H1 (cell line): ENCODE results near the gene RER1. TPM values are rescaled to one million over a fixed set of nuclear protein-coding genes. Genes with fewer than 3 reads are reported as not detected.

ENCODE experiments used
- CTCF ChIA-PET: fragments of 300-600 bp; sonication (Branson Sonifier 250); formaldehyde crosslinking; loops from one replicate; lab custom pipeline; 2021; ENCODE audit not compliant: partially characterized antibody; lab: Charles Lee
- POLR2A ChIA-PET: fragments of 300-600 bp; sonication (Branson Sonifier 250); formaldehyde crosslinking; loops from one replicate; lab custom pipeline; 2021; ENCODE audit warnings: inconsistent platforms; ENCODE audit not compliant: partially characterized antibody; lab: Charles Lee
- DNase-seq, 2 experiments: peaks; one replicate each; pipeline versions ENCODE4 v3.0.0 to v3.0.0-alpha.2; 2010 to 2022; ENCODE audit warnings: low spot score in 2 of 2, low read depth in 1 of 2, mixed read lengths in 1 of 2
- FAIRE-seq: peaks from 2 replicates; lab custom pipeline; 2011; peaks lifted over from hg19 to GRCh38; lab: Jason Lieb, UNC
- H2AFZ ChIP-seq: 2 replicates; pipeline ENCODE4 v1.8.1; 2012; ENCODE audit warnings: low read length, inconsistent platforms
- H2AK5ac ChIP-seq: 2 replicates; pipeline ENCODE4 v1.6.1; 2013; ENCODE audit warnings: low read depth, low read length
- H2BK120ac ChIP-seq: replicated peaks from 2 replicates; pipeline ENCODE3; 2013; ENCODE audit warnings: low read depth, low read length, inconsistent platforms
- H2BK12ac ChIP-seq: 2 replicates; pipeline ENCODE4 v1.6.1; 2013; ENCODE audit warnings: low read depth, low read length
- H2BK15ac ChIP-seq: 2 replicates; pipeline ENCODE4 v1.6.1; 2013; ENCODE audit warnings: low read length
- H2BK20ac ChIP-seq: 2 replicates; pipeline ENCODE4 v1.6.1; 2013; ENCODE audit warnings: low read length
- H2BK5ac ChIP-seq: 2 replicates; pipeline ENCODE4 v1.6.1; 2013; ENCODE audit warnings: low read depth, low read length
- H3K14ac ChIP-seq: 2 replicates; pipeline ENCODE4 v1.6.1; 2013; ENCODE audit warnings: inconsistent platforms; ENCODE audit not compliant: insufficient read length
- H3K18ac ChIP-seq: 2 replicates; pipeline ENCODE4 v1.6.1; 2013; ENCODE audit warnings: low read length; ENCODE audit errors: extremely low read depth
- H3K23ac ChIP-seq: 2 replicates; pipeline ENCODE4 v1.6.1; 2013; ENCODE audit warnings: inconsistent platforms; ENCODE audit not compliant: insufficient read length
- H3K23me2 ChIP-seq: 2 replicates; pipeline ENCODE4 v1.6.1; 2013; ENCODE audit warnings: low read depth, low read length
- H3K27ac ChIP-seq: 2 replicates; pipeline ENCODE4 v1.6.1; 2011; ENCODE audit warnings: low read depth, low read length, inconsistent platforms
- H3K27me3 ChIP-seq, 4 experiments: replicated peaks in 1 of 4; 1 replicate in 1 of 4; 2 replicates in 3 of 4; pipeline versions ENCODE4 v1.6.1 to v1.8.1; 2011 to 2013; ENCODE audit warnings: low read length in 3 of 4, mild to moderate bottlenecking in 3 of 4, inconsistent platforms in 2 of 4, mixed read lengths in 2 of 4, moderate library complexity in 1 of 4; ENCODE audit not compliant: control insufficient read depth in 3 of 4, insufficient read depth in 3 of 4; ENCODE audit errors: extremely low read depth in 1 of 4
- H3K36me3 ChIP-seq, 4 experiments: 2 replicates each; pipeline versions ENCODE4 v1.6.1 to v1.8.1; 2011 to 2013; ENCODE audit warnings: mild to moderate bottlenecking in 4 of 4, low read length in 3 of 4, moderate library complexity in 2 of 4, control low read depth in 1 of 4, inconsistent platforms in 1 of 4; ENCODE audit not compliant: insufficient read depth in 4 of 4, control insufficient read depth in 2 of 4
- H3K4ac ChIP-seq: replicated peaks from 2 replicates; pipeline ENCODE3; 2013; ENCODE audit warnings: low read length, low read depth, mixed read lengths, inconsistent platforms; ENCODE audit not compliant: insufficient read length
- H3K4me1 ChIP-seq, 4 experiments: replicated peaks in 1 of 4; 1 replicate in 1 of 4; 2 replicates in 3 of 4; pipeline versions ENCODE4 v1.6.1 to v1.8.1; 2011 to 2013; ENCODE audit warnings: low read length in 3 of 4, inconsistent platforms in 2 of 4, mixed read lengths in 1 of 4; ENCODE audit not compliant: insufficient read depth in 4 of 4, control insufficient read depth in 3 of 4
- H3K4me2 ChIP-seq, 2 experiments: 2 replicates each; pipeline versions ENCODE4 v1.6.1 to v1.8.1; 2011 to 2013; ENCODE audit warnings: low read depth in 2 of 2, low read length in 2 of 2, control low read depth in 1 of 2, inconsistent platforms in 1 of 2, mild to moderate bottlenecking in 1 of 2; ENCODE audit not compliant: insufficient read depth in 1 of 2
- H3K4me3 ChIP-seq, 4 experiments: fragments of 200-600, 300-600 bp in 1 of 4; sonication (generic), shearing (Covaris generic), sonication (Bioruptor Twin) in 1 of 4; 2 replicates each; pipeline versions ENCODE4 v1.5.1 to v1.8.1; 2011 to 2016; ENCODE audit warnings: low read length in 4 of 4, low read depth in 3 of 4, control low read depth in 2 of 4, inconsistent platforms in 2 of 4, mild to moderate bottlenecking in 2 of 4, mixed read lengths in 1 of 4, moderate library complexity in 1 of 4; ENCODE audit not compliant: insufficient read depth in 2 of 4; ENCODE audit errors: extremely low read depth in 1 of 4
- H3K56ac ChIP-seq: replicated peaks from 2 replicates; pipeline ENCODE3; 2013; ENCODE audit warnings: low read depth, mild to moderate bottlenecking, mixed read lengths, low read length, inconsistent platforms; ENCODE audit not compliant: insufficient read length
- H3K79me1 ChIP-seq: 2 replicates; pipeline ENCODE4 v1.6.1; 2013; ENCODE audit warnings: low read depth, low read length, control low read depth
- H3K79me2 ChIP-seq, 2 experiments: 2 replicates each; pipeline versions ENCODE4 v1.6.1 to v1.8.1; 2012 to 2013; ENCODE audit warnings: low read length in 2 of 2, mild to moderate bottlenecking in 2 of 2, inconsistent platforms in 1 of 2; ENCODE audit not compliant: insufficient read depth in 2 of 2, control insufficient read depth in 1 of 2
- H3K9ac ChIP-seq, 4 experiments: replicated peaks in 1 of 4; 1 replicate in 1 of 4; 2 replicates in 3 of 4; pipeline versions ENCODE4 v1.6.1 to v1.8.1; 2011 to 2013; ENCODE audit warnings: low read depth in 3 of 4, low read length in 3 of 4, control low read depth in 2 of 4, mild to moderate bottlenecking in 2 of 4, moderate library complexity in 2 of 4, inconsistent platforms in 1 of 4; ENCODE audit errors: extremely low read depth in 1 of 4
- H3K9me3 ChIP-seq, 2 experiments: 2 replicates each; pipeline versions ENCODE4 v1.6.1 to v1.8.1; 2012 to 2013; ENCODE audit warnings: mild to moderate bottlenecking in 2 of 2, moderate library complexity in 2 of 2, control low read depth in 1 of 2, inconsistent platforms in 1 of 2, low read depth in 1 of 2, low read length in 1 of 2, mixed read lengths in 1 of 2; ENCODE audit not compliant: insufficient read depth in 2 of 2
- H4K20me1 ChIP-seq, 2 experiments: replicated peaks in 1 of 2; 2 replicates each; pipeline versions ENCODE3 to v1.8.1; 2011 to 2013; ENCODE audit warnings: inconsistent platforms in 2 of 2, low read length in 2 of 2, mild to moderate bottlenecking in 1 of 2; ENCODE audit not compliant: insufficient read depth in 2 of 2, control insufficient read depth in 1 of 2
- H4K5ac ChIP-seq: 2 replicates; pipeline ENCODE4 v1.6.1; 2013; ENCODE audit warnings: low read length, low read depth, mixed read lengths, inconsistent platforms; ENCODE audit not compliant: insufficient read length
- H4K8ac ChIP-seq: 2 replicates; pipeline ENCODE4 v1.8.0; 2013; ENCODE audit warnings: mild to moderate bottlenecking, moderate library complexity, low read length, inconsistent platforms; ENCODE audit not compliant: insufficient read depth; ENCODE audit errors: extremely low read depth
- H4K91ac ChIP-seq: replicated peaks from 2 replicates; pipeline ENCODE3; 2013; ENCODE audit warnings: low read length, mixed read lengths, inconsistent platforms; ENCODE audit not compliant: insufficient read length
- E2F6 ChIP-seq: IDR thresholded peaks from 2 replicates; pipeline ENCODE4 v1.6.1; 2012; ENCODE audit warnings: inconsistent platforms
- RNF2 ChIP-seq: fragments of 200-900, 300-1000 bp; sonication (generic); IDR thresholded peaks from 2 replicates; pipeline ENCODE4 v1.7.1; 2016; ENCODE audit warnings: borderline replicate concordance, low read depth, mild to moderate bottlenecking, antibody characterized with exemption, low read length; ENCODE audit not compliant: poor library complexity, severe bottlenecking; ENCODE audit errors: missing control alignments
- SUZ12 ChIP-seq: fragments of 200-600 bp; sonication (generic); IDR thresholded peaks from 2 replicates; pipeline ENCODE4 v1.6.1; 2012; ENCODE audit warnings: mild to moderate bottlenecking, inconsistent platforms, low read length, moderate library complexity, mixed read lengths
- TCF12 ChIP-seq: IDR thresholded peaks from 2 replicates; pipeline ENCODE4 v1.6.1; 2011; ENCODE audit warnings: low read depth, mild to moderate bottlenecking, low read length
- WGBS, 2 experiments: shearing (Covaris generic) in 1 of 2; methylation state at CpG; one replicate each; pipeline versions ENCODE4 v1.1.6 to v1.1.7; 2013 to 2015; ENCODE audit warnings: low lambda C conversion rate in 2 of 2, mixed read lengths in 2 of 2, inconsistent platforms in 1 of 2, low coverage in 1 of 2, missing lambda C conversion rate in 1 of 2; ENCODE audit not compliant: insufficient replicate concordance in 2 of 2, insufficient coverage in 1 of 2, insufficient read length in 1 of 2; ENCODE audit errors: extremely low coverage in 1 of 2, missing lambda C conversion rate in 1 of 2; 5-methylcytosine and 5-hydroxymethylcytosine counted together
- polyA plus RNA-seq, 7 experiments: library from polyadenylated mRNA; depleted of rRNA in 3 of 7; stranded (reverse) in 5 of 7; unstranded in 2 of 7; fragments of >200 nt in 5 of 7; fragments of 200-250 nt in 2 of 7; gene quantifications; 1 replicate in 5 of 7; 2 replicates in 1 of 7; 4 replicates in 1 of 7; pipeline versions ENCODE4 v1.2.1 to v1.2.3, GENCODE V29; 2011 to 2013; ENCODE audit warnings: missing spikeins in 2 of 7, mixed read lengths in 2 of 7
- total RNA-seq: library from RNA; stranded (reverse); fragmentation: NEBNext Ultra II Directional; extraction: Animal tissue kit (Norgen Biotek cat#: 25700); gene quantifications from 2 replicates; pipeline ENCODE4 v1.2.1, GENCODE V29; 2021

RER1 gene
- total and polyA plus RNA-seq, 2 of the 8 experiments (the other 6 are each of a cell fraction or from before 2014, with no cell fraction given) = 102 to 134 TPM

DNA sequence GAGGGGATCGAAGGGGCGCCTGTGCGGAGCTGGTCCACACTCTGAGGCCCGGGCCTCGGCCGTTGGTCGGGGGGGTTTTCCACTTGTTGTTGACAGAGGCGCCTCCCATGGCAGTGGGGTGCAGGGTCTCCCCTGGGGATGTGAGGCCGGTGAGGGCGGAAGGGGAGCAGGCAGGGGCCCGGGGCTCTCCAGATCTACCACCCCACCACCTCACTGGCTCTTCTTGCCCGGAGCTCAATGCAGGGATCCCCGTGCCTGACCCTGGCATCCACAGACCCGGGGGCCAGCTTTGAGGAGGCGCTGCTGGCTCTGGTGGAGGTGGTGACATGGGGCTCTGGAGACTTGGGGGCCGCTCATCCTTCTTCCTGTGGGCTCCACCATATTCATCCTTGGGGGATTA lies 27.8 kb downstream of the RER1 start:
- H2BK5ac ChIP-seq = no peak overlapping the region
- ChIA-PET CTCF (interaction anchor here (1.4 to 6.6 kb wide), 4 partner anchors 12 to 1005 kb away, joined by 3 to 48 read pairs (median 4); no protein-coding TSS in a partner anchor), POLR2A (interaction anchor here (1.1 to 1.2 kb wide), 2 partner anchors 33 to 128 kb away, joined by 3 to 4 read pairs; no protein-coding TSS in a partner anchor)

More for the DNA sequence above, 27.8 kb downstream of the RER1 start:
- Histone ChIP-seq H3K9me3 (no peaks in the 10 kb centered on the region), H3K4ac (no peak overlapping the region), H3K14ac (no peak overlapping the region), H3K27ac (no peak overlapping the region), H3K4me3 (no peak overlapping the region), H3K4me1 (no peaks in the 10 kb centered on the region), H2BK20ac (no peak overlapping the region), H3K79me1 (no peaks in the 10 kb centered on the region), H2AFZ (no peak overlapping the region), H2BK12ac (no peak overlapping the region), H2AK5ac (no peak overlapping the region), H3K18ac (no peak overlapping the region), H3K36me3 (no peaks in the 10 kb centered on the region), H2BK15ac (no peak overlapping the region), H2BK120ac (no peak overlapping the region), H3K9ac (no peak overlapping the region), H3K27me3 (peaks cover 0 to 2% (median 0%) of the 10 kb centered on the region in 4 experiments; a peak in 2 of 7 replicates), H3K23me2 (no peaks in the 10 kb centered on the region), H4K91ac (no peak overlapping the region), H4K5ac (no peak overlapping the region), H3K56ac (no peak overlapping the region), H3K23ac (no peak overlapping the region), H4K20me1 (peaks cover 0 to 4% of the 10 kb centered on the region in 2 experiments), H3K79me2 (no peaks in the 10 kb centered on the region), H3K4me2 (no peak overlapping the region), H4K8ac (no peak overlapping the region)
- TF ChIP-seq SUZ12 (no peak), RNF2 (no peak), TCF12 (no peak), E2F6 (no peak)
- FAIRE-seq (no peak), DNase-seq (no peak)
- 87% methylated on average over 16 of the region's 16 CpGs; no CpG with 5 or more reads in 1 of the 2 experiments for WGBS, 2 experiments
